Measurements from ENCODE around the gene TUSC2.

GRCh38 chr3:50357481-50357880 is 29.5 kb upstream of the TUSC2 start:
- TF ChIP-seq RFX5 (IDR thresholded peaks at IDR 0.05; ENCODE audit: borderline replicate concordance, low read depth, low read length): no peak
- TF ChIP-seq CTCF (IDR thresholded peaks at IDR 0.05; ENCODE audit: control extremely low read depth in 1 of 3, insufficient read depth in 1 of 3, low read depth in 1 of 3, low read length in 3 of 3): no peak
- TF ChIP-seq HDAC6 (IDR thresholded peaks at IDR 0.05; ENCODE audit: low read depth, low read length): no peak
- no peak for TF ChIP-seq EP300 (IDR thresholded peaks at IDR 0.05; ENCODE audit: borderline replicate concordance in 1 of 2, low read depth in 2 of 2, low read length in 2 of 2)
- no peak for TF ChIP-seq EZH2 (IDR thresholded peaks at IDR 0.05; ENCODE audit: low read depth, low read length, severe bottlenecking)
- no peak for TF ChIP-seq EGR1 (IDR thresholded peaks at IDR 0.05; ENCODE audit: borderline replicate concordance, low read depth, low read length)
- TF ChIP-seq YY1 (IDR thresholded peaks at IDR 0.05; ENCODE audit: low read depth, low read length): no peak
- no peak for TF ChIP-seq KDM1A (IDR thresholded peaks at IDR 0.05; ENCODE audit: borderline replicate concordance, low read length)
